Measurements from ENCODE around the gene ARPC1A.
"Not testable (repeated sequence)": the region's sequence is repeated elsewhere in the genome, so short reads cannot be mapped to it uniquely, and the experiment has no call there.

Gene ARPC1A

DNA sequence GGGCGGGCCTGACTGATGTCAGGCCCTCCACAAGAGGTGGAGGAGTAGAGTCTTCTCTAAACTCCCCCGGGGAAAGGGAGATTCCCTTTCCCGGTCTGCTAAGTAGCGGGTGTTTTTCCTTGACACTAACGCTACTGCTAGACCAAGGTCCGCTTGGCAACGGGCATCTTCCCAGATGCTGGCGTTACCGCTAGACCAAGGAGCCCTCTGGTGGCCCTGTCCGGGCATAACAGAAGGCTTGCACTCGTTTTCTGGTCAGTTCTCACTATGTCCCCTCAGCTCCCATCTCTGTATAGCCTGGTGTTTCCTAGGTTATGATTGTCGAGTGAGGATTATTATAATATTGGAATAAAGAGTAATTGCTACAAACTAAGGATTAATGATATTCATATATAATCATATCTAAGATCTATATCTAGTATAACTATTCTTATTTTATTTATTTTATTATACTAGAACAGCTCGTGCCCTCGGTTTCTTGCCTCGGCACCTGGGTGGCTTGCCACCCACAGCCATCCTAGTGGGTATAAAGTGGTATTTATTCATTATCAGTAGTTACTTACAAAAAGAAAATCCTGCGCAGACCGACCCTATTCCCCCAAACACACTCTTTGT, 89.9 kb downstream of the ARPC1A start:
- DNase-seq: not testable (repeated sequence)
